GM12875 (cell line): ENCODE results near the gene PTPN11.

Source experiments
- H3K4me3 ChIP-seq: one replicate; pipeline ENCODE4 v1.5.1; 2011; ENCODE audit warnings: low read depth, low read length, control low read depth
- TF ChIP-seq, protein P1 (sequence below): IDR thresholded peaks from 2 replicates; pipeline ENCODE4 v1.5.1; 2011; ENCODE audit warnings: low read depth, mild to moderate bottlenecking, control low read depth, inconsistent platforms, low read length, moderate library complexity, borderline replicate concordance; ENCODE audit not compliant: insufficient read depth

Gene PTPN11

DNA sequence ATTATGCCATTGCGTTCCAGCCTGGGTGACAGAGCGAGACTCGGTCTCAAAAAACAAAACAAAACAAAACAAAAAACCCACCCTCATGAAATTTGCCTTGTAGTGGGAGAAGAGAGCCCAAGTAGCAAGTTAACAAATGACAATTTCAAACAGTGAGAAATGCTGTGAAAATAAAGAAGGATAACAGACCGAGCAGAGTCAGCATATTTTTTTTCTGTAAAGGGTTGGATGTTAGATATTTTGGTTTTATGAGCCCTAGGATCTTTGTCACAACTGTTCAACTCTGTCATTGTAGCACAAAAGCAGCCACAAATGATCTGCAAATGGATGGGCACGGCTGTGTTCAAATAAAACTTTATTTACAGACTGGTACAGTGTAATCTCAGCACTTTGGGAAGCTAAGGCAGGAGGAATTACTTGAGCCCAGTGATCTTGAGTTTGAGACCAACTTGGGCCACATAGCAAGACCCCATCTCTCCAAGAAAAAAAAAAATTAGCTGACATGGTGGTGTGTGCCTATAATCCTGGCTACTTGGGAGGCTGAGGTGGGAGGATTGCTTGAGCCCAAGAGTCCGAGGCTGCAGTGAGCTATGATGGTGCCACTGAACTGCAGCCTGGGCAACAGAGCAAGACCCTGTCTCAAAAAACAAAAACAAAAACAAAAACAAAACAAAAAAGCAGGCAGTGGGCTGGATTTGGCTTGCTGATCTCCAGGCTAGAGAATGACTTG lies 117.1 kb downstream of the PTPN11 start:
- no peak overlapping the region for H3K4me3 ChIP-seq
- TF ChIP-seq, protein P1, sequence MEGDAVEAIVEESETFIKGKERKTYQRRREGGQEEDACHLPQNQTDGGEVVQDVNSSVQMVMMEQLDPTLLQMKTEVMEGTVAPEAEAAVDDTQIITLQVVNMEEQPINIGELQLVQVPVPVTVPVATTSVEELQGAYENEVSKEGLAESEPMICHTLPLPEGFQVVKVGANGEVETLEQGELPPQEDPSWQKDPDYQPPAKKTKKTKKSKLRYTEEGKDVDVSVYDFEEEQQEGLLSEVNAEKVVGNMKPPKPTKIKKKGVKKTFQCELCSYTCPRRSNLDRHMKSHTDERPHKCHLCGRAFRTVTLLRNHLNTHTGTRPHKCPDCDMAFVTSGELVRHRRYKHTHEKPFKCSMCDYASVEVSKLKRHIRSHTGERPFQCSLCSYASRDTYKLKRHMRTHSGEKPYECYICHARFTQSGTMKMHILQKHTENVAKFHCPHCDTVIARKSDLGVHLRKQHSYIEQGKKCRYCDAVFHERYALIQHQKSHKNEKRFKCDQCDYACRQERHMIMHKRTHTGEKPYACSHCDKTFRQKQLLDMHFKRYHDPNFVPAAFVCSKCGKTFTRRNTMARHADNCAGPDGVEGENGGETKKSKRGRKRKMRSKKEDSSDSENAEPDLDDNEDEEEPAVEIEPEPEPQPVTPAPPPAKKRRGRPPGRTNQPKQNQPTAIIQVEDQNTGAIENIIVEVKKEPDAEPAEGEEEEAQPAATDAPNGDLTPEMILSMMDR = no peak

DNA sequence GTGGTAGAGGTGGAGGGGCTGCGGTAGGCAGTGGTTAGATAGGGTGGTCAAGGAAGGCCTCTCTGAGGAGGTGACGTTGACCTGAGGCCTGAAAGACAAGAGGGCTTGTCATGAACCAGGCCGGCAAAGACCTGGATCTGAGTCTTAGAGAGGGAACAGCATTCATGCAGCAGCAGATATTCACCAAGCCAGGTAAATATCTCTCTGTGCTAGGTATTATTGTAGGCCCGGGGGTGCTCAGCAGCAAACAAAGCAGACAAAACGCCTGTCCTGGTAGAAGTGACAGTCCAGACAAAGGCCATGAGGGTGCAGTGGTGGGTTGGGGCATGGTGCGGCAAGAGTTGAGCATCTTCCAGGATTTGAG lies 117.6 kb downstream of the PTPN11 start:
- TF ChIP-seq, protein P1 = no peak
- H3K4me3 ChIP-seq = no peak overlapping the region

DNA sequence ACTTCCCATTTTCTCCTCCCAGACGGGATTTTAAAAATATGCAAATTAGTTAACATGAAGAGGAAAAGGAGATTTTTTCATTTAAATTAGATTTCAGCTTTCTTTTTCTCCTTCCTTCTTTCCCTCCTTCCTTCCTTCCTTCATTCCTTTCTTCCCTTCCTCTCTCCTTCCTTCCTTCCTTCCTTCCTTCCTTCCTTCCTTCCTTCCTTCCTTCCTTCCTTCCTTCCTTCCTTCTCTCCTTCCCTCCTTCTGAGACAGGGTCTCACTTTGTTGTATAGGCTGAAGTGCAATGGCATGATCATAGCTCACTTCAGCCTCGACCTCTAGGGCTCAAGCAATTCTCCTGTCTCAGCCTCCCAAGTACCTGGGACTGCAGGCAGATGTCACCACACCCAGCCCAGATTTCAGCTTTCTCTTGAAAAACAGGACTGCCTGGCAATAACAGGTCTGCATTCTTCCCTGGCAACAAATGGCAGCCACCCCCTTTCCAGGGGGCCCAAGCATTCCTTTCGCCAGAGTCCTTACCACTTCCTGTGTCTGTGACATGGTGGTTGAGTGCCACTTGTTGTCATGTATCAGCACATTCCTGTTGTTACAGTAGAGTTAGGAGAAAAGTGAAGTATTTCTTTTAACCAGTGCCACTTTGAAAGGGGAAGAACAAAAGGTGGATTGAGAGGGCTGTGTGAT lies 119.1 kb downstream of the PTPN11 start:
- H3K4me3 ChIP-seq = no peak overlapping the region
- TF ChIP-seq, protein P1 = no peak

DNA sequence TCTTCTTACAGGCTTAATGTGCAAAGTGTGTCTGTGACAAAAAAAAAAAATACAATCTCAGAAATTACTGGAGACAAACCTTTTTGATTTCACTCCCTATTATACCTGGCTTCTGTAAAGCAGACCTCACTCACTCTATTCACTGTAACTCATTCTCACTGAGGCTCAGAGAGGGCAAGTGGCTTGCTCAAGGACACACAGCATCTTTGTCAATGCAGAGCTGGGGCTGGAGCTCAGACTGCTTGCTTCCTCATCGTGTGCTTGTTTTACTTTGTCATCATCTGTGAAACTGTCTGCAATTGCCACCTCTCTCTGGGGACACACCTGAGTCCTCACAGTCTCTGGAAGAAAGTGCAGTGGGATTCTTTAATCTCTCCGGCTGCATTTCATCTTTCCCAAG lies 120.0 kb downstream of the PTPN11 start:
- TF ChIP-seq, protein P1 = no peak
- no peak overlapping the region for H3K4me3 ChIP-seq

DNA sequence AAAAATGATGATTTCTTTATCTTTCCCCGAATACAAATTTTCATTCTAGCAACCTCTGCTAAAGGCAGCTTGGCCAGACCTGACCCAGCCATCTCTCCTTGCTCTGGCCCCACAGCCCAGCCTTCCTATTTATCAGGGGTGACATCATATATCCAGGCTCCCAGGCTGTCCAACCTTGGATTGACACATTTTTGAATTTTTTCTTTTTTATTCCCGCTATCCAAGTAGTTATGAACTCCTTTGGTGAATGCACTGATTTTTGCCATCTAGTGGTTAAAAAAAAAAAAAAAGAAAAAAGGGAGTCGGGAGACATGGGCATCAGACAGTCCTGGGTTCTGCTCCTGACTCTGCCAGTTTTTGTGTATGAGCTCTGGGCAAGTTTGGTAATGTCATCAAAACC lies 120.5 kb downstream of the PTPN11 start:
- TF ChIP-seq, protein P1 = no peak

DNA sequence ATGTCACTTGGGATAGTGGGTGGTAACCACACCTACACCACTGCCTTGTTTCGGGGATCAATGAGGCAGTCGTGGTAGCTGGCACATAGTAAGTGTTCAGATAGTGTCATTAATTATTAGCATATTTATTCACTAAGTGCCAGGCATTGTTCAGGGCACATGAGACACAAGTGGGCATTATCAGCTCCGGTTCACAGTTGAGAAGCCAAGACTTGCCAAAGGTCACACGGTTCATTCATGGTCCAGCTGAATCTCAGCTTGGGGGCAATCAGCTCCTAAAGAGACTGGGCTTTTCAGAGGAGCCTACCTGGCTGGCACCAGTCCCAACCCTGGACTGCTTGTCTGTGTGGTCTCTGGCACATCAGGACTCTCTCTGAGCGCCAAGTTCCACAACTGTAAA lies 121.3 kb downstream of the PTPN11 start:
- TF ChIP-seq, protein P1 = no peak
- H3K4me3 ChIP-seq = no peak overlapping the region

More for the DNA sequence above, 120.5 kb downstream of the PTPN11 start:
- no peak overlapping the region for H3K4me3 ChIP-seq

DNA sequence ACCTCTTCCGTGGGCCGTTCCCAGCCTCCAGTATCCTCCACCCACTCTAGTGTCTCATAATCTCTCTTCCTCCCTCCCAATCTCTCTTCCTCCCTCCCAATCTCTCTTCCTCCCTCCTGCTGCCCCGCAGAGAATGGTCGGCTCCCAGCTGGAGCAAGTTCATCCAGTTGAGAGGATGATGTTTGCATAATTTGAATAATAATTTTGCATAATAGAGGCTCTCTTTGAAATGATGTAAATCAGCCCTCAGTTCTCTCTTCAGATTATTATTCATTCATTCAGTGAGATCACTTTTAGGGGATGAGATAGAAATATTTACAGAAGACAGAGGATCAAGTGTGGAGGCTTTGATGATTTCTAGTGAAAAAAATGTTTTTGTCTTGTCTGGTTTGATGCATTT lies 125.0 kb downstream of the PTPN11 start:
- TF ChIP-seq, protein P1 = no peak
- H3K4me3 ChIP-seq = no peak overlapping the region
